Gastroesophageal sphincter (tissue), 3 donors: ENCODE data around the gene TUBB4A.

ENCODE experiments used
- POLR2AphosphoS5 ChIP-seq: sonication (generic); formaldehyde crosslinking; IDR thresholded peaks from one replicate; pipeline ENCODE4 v1.6.1; 2017; ENCODE audit warnings: antibody characterized with exemption
- TF ChIP-seq, protein P1 (sequence below), 4 experiments: fragments of 200-600 bp in 2 of 4; fragments of 450-650 bp in 2 of 4; sonication (generic) in 1 of 4; IDR thresholded peaks; one replicate each; pipeline ENCODE4 v1.5.1; 2017 to 2019; ENCODE audit warnings: antibody characterized with exemption in 4 of 4, mild to moderate bottlenecking in 2 of 4, moderate library complexity in 2 of 4

- TF ChIP-seq, protein P1, sequence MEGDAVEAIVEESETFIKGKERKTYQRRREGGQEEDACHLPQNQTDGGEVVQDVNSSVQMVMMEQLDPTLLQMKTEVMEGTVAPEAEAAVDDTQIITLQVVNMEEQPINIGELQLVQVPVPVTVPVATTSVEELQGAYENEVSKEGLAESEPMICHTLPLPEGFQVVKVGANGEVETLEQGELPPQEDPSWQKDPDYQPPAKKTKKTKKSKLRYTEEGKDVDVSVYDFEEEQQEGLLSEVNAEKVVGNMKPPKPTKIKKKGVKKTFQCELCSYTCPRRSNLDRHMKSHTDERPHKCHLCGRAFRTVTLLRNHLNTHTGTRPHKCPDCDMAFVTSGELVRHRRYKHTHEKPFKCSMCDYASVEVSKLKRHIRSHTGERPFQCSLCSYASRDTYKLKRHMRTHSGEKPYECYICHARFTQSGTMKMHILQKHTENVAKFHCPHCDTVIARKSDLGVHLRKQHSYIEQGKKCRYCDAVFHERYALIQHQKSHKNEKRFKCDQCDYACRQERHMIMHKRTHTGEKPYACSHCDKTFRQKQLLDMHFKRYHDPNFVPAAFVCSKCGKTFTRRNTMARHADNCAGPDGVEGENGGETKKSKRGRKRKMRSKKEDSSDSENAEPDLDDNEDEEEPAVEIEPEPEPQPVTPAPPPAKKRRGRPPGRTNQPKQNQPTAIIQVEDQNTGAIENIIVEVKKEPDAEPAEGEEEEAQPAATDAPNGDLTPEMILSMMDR (IDR thresholded peaks at IDR 0.05) = no peak
- TF ChIP-seq POLR2AphosphoS5 = no peak
Measured at GRCh38 chr19:6498294-6499036, 3.6 kb downstream of the TUBB4A start.
